ENCODE data around the gene EPHA3.

The EPHA3 gene

GRCh38 chr3:89434621-89435380 lies 327.4 kb downstream of the EPHA3 start:
- in situ Hi-C loops (cut with HindIII; ENCODE audit: low sequenced_read_pairs) = no loop called here

- in situ Hi-C loops (cut with HindIII; ENCODE audit: low sequenced_read_pairs) = no loop called here
Measured at GRCh38 chr3:89436846-89437245, 329.4 kb downstream of the EPHA3 start.

DNA sequence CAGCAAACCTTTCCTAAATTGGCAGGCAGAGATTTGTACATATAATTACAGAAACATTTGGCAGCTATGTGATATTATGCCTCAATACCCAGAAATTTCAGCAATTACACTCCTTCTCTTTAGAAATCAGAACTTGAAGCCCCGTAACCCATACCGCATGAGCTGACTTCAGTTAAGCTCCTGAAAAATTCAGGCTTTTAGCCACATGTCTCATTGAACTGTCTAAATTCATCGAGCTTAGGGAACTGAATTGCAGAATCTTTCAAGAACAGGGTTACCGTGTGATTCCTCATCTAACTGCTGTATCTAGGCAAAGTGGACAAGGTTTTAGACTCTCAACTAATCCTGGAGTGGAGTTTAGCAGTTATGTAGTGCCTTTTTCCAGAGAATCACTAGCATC lies 333.0 kb downstream of the EPHA3 start:
- in situ Hi-C loops (cut with HindIII; ENCODE audit: low sequenced_read_pairs) = no loop called here

- in situ Hi-C loops (cut with HindIII; ENCODE audit: low sequenced_read_pairs) = no loop called here
Measured at GRCh38 chr3:89441141-89441540, 333.7 kb downstream of the EPHA3 start.

- in situ Hi-C loops (cut with HindIII; ENCODE audit: low sequenced_read_pairs) = no loop called here
Measured at GRCh38 chr3:89446593-89446992, 339.2 kb downstream of the EPHA3 start.

DNA sequence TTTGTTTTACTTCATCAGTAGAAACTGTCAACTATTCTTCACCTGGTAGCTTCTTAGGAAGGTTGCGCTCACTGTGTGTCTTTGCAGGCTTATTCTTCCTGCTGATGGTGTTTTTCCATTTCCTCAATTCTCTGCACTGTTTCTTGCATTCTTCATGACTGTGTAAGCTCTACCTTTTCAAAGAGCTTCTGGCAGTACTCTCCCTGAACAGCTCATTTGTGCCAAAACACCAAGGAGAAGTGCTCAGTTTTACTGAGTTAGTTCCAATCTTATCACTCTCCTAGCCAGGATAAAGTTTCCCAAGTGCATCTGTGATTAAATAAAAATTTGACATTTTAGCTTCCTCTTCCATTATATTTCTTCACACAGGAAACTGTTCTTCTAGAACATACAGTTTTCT lies 339.8 kb downstream of the EPHA3 start:
- in situ Hi-C loops (cut with HindIII; ENCODE audit: low sequenced_read_pairs) = no loop called here

- in situ Hi-C loops (cut with HindIII; ENCODE audit: low sequenced_read_pairs) = no loop called here
Measured at GRCh38 chr3:89449086-89449485, 341.7 kb downstream of the EPHA3 start.

DNA sequence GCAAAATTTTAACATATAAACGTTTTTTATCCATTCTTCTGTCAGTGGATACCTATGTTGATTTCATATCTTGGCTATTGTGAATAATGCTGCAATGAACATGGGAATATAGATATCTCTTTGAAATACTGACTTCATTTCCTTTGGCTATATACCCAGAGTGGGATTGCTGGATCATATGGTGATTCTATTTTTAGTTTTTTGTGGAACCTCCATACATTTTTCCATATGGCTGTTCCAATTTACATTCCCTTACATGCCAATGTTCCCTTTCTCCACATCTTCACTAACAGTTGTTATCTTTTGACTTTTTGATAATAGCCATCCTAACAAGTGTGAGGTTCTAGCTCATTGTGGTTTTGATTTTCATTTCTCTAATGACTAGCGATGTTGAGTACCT lies 344.6 kb downstream of the EPHA3 start:
- in situ Hi-C loops (cut with HindIII; ENCODE audit: low sequenced_read_pairs) = no loop called here

DNA sequence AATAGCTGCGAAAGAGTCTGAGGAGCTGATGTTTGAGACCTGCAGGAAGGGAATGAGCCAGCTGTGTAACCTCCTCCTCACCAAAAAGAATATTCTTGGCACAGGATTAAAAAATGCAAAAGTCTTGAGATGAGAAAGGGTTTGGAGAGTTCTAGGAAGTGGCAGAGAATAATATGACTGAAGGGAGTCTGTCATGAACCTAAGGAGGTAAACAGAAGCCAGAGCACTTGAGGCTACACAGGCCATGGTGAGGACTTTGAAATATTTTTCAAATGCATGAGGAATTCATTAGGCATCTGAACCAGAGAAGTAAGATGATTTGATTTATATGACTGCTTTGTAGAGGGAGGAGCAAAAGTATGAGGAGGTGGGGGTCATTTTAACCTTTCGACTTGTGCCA lies 347.8 kb downstream of the EPHA3 start:
- in situ Hi-C loops (cut with HindIII; ENCODE audit: low sequenced_read_pairs) = no loop called here

DNA sequence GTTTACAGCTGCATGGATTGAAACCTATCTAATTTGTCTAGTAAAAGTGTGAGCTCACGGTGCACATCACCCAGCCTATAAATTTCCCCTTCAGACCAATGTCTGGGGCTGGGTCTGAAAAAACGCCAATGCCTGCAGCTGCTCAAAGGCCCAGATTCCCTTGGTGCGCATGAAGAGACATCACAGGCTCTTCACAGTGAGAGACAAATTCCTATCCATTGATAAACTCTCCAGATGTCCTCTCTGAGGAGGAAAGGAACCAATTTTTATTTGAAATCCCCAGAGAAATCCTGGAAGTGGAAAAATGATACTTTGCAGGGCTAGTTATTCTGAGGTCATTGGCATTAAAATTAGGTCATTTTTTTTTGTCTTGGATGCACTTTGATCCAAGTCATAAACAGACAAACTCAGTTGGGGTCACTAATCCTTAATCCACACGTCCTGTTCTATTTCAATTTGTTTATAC lies 360.5 kb downstream of the EPHA3 start:
- in situ Hi-C loops (cut with HindIII; ENCODE audit: low sequenced_read_pairs) = no loop called here

GRCh38 chr3:89472101-89472500 lies 364.7 kb downstream of the EPHA3 start:
- in situ Hi-C loops (cut with HindIII; ENCODE audit: low sequenced_read_pairs) = no loop called here

- in situ Hi-C loops (cut with HindIII; ENCODE audit: low sequenced_read_pairs) = no loop called here
Measured at GRCh38 chr3:89474333-89475130, 367.1 kb downstream of the EPHA3 start.

DNA sequence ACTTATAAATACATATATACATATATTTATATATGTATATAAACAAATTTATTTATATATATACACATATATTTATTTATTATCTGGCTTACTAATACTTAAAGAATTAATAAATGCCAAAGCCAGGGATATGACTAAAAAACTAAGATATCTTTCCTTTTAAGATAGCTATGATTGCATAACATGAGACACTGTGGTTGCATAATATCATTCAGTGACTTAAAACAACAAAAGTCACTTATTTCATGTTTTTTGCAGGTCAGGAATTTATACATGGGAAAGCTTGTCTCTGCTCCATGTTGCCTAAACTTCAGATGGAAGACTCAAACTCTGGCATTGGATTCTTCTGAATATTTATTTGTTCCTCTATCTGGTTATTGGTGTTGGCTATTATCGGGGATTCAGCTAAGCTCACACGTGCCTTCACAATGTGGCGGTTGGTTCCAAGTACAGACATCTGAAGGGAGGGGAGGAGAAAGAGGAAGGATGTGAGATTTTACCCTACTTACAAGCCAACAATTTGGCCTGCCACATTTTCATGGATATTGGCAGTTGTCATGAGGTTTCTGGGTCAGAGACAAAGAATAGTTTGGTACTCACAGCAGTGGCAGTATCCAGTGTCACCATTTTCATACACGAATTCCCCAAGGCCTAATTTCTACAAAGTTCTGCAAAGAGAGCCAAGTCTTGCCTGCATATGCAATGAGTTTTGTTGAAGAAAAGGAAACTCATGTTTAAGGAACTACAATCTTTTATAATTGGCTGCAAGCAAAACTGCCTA lies 381.6 kb downstream of the EPHA3 start:
- in situ Hi-C loops (cut with HindIII; ENCODE audit: low sequenced_read_pairs) = no loop called here

DNA sequence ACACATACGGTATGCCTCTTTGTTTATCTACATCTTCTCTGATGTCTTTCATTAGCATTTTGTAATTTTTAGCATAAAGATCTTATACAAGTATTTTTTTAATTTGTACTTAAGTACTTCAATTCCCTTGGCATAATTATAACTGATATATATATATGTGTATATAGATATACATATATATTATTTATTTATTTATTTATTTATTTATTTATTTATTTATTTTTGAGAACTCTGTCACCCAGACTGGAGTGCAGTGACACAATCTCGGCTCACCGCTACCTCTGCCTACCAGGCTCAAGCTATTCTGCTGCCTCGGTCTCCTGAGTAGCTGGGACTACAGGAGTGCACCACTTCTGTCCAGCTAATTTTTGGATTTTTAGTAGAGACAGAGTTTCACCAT lies 382.7 kb downstream of the EPHA3 start:
- in situ Hi-C loops (cut with HindIII; ENCODE audit: low sequenced_read_pairs) = no loop called here

DNA sequence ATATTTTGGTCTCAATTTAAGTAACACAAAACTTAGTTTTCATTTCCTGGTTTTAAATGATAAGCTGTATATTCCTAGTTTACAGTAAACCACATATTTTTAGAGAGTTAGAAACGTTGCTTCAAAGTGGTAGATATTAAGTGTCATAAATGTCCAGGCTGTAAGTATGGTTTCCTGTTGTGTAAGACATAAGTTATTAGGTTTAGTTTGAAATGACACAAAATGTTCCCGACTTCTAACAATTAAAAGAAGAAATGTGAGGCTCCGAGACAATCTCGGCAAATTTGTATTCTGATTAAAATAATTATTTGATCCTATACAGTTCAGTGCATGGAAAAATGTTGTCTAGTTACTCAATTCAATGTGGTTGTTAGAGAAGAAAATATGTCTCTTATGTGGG lies 387.3 kb downstream of the EPHA3 start:
- in situ Hi-C loops (cut with HindIII; ENCODE audit: low sequenced_read_pairs) = no loop called here

GRCh38 chr3:89503891-89504391 lies 396.5 kb downstream of the EPHA3 start:
- in situ Hi-C loops (cut with HindIII; ENCODE audit: low sequenced_read_pairs) = no loop called here

DNA sequence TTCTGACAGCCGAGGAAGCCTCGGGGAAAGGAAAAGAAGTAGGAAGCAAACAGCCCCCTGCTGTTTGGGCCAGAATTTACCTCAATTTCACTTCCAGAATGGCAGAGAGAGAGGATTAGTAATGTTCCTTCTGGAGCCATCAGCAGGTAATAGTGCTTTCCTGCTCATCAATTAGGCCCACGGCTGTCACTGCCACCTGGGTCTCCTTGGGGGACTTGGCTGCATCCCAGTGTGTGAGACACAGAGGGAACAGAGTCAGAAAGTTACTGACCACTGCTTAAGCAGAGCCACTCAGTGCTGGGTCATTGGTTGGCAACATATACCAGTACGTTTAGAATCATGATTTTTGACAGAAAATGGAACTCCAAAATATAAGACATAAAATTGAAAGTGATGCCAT lies 397.0 kb downstream of the EPHA3 start:
- in situ Hi-C loops (cut with HindIII; ENCODE audit: low sequenced_read_pairs) = no loop called here

DNA sequence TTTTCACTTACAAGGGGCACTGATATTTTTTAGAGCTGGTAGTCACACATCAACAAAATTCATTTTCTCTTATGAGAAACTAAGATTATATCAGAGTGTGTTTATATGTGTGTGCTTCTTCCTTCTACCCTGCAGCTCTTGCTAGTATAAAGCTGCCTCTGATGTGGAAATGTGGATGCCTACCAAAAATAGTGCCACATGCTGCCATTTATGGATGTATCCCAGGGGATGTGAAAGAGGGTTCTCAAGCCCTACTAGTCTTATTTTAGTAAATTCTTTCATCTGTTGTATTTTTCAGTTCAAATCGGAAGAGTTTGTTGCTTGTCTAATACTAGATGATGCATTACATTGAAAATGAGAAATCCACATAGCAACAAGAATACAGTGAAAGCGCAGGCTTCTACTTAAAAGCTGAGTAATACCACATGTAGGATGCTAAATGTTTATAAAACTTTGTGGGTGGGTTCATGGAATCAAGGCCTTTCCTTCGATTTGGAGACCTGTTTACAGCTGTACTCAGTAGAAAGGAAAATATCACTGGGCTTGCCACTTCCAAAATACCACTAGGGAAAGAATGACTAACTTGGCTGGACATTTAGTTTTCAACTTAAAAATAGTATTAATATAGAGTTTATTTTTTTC lies 399.2 kb downstream of the EPHA3 start:
- in situ Hi-C loops (cut with HindIII; ENCODE audit: low sequenced_read_pairs) = no loop called here

DNA sequence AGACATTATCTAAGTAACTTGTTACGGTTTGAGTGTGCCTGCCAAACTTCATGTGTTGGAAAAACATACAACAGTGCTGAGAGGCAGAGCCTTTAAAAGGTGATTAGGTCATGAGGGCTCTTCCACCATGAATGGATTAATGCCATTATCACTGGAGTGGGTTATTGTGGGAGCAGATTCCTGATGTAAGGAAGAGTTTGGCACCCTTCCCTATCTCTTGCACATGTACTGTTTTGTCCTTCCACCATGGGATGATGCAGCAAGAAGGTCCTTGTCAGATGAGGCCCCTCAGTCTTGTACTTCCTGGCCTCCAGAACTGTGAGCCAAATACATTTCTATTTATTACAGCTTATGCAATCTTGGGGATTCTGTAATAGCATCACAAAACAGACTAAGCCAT lies 413.9 kb downstream of the EPHA3 start:
- in situ Hi-C loops (cut with HindIII; ENCODE audit: low sequenced_read_pairs) = no loop called here

GRCh38 chr3:89522155-89522554 lies 414.7 kb downstream of the EPHA3 start:
- in situ Hi-C loops (cut with HindIII; ENCODE audit: low sequenced_read_pairs) = no loop called here

GRCh38 chr3:89525609-89526008 lies 418.2 kb downstream of the EPHA3 start:
- in situ Hi-C loops (cut with HindIII; ENCODE audit: low sequenced_read_pairs) = no loop called here
